Neural progenitor cell (in vitro differentiated cells): Measurements from ENCODE around the gene ENTPD5. TPM values are rescaled to one million over a fixed set of nuclear protein-coding genes. Genes with fewer than 3 reads are reported as not detected.
"Not testable (repeated sequence)": the region's sequence is repeated elsewhere in the genome, so short reads cannot be mapped to it uniquely, and the experiment has no call there.

ENCODE experiments used
- DNase-seq: peaks from one replicate; pipeline ENCODE4 v3.0.0-alpha.2; 2016; ENCODE audit warnings: low spot score
- H2AFZ ChIP-seq: fragments of 200-600 bp; sonication (generic); replicated peaks from 2 replicates; pipeline ENCODE4 v1.6.1; 2016; ENCODE audit warnings: antibody characterized with exemption
- H3F3A ChIP-seq: fragments of 200-600 bp; sonication (generic); 2 replicates; pipeline ENCODE4 v1.6.1; 2016; ENCODE audit warnings: antibody characterized with exemption, low read depth
- H3K27ac ChIP-seq: fragments of 200-600 bp; sonication (generic); 2 replicates; pipeline ENCODE4 v1.5.1; 2016; ENCODE audit warnings: mild to moderate bottlenecking
- H3K27me3 ChIP-seq: fragments of 200-600 bp; sonication (generic); 2 replicates; pipeline ENCODE4 v1.6.1; 2016; ENCODE audit warnings: mild to moderate bottlenecking, moderate library complexity
- H3K36me3 ChIP-seq: fragments of 200-600 bp; sonication (generic); 2 replicates; pipeline ENCODE4 v1.5.1; 2016
- H3K4me1 ChIP-seq: fragments of 200-600 bp; sonication (generic); 2 replicates; pipeline ENCODE4 v1.6.1; 2016; ENCODE audit warnings: mixed run types
- H3K4me2 ChIP-seq: fragments of 200-600 bp; sonication (generic); 2 replicates; pipeline ENCODE4 v1.6.1; 2016
- H3K4me3 ChIP-seq: fragments of 200-600 bp; sonication (generic); 2 replicates; pipeline ENCODE4 v1.5.1; 2016
- H3K79me2 ChIP-seq: fragments of 200-600 bp; sonication (generic); 2 replicates; pipeline ENCODE4 v1.6.1; 2016; ENCODE audit warnings: low read depth
- H3K9ac ChIP-seq: fragments of 200-600 bp; sonication (generic); 2 replicates; pipeline ENCODE4 v1.6.1; 2016
- H3K9me3 ChIP-seq: fragments of 200-600 bp; sonication (generic); 2 replicates; pipeline ENCODE4 v1.5.1; 2016; ENCODE audit warnings: low read depth
- H4K20me1 ChIP-seq: fragments of 200-600 bp; sonication (generic); 2 replicates; pipeline ENCODE4 v1.6.1; 2016; ENCODE audit warnings: low read depth
- H3K27ac Mint-ChIP-seq: 3 replicates; pipeline ENCODE4 v1.8.0; 2021; ENCODE audit warnings: mixed read lengths
- H3K27me3 Mint-ChIP-seq: 2 replicates; pipeline ENCODE4 v1.8.0; 2022; ENCODE audit warnings: low read depth, mild to moderate bottlenecking, inconsistent platforms, moderate library complexity, mixed read lengths; ENCODE audit not compliant: insufficient read depth
- H3K36me3 Mint-ChIP-seq: 3 replicates; pipeline ENCODE4 v1.8.0; 2021; ENCODE audit warnings: mixed read lengths
- H3K4me1 Mint-ChIP-seq: 3 replicates; pipeline ENCODE4 v1.8.0; 2021; ENCODE audit warnings: mixed read lengths
- H3K4me3 Mint-ChIP-seq: 3 replicates; pipeline ENCODE4 v1.8.0; 2021; ENCODE audit warnings: mild to moderate bottlenecking, moderate library complexity, mixed read lengths
- H3K9me3 Mint-ChIP-seq: 3 replicates; pipeline ENCODE4 v1.8.0; 2020; ENCODE audit warnings: mixed read lengths
- CTCF ChIP-seq: fragments of 200-600 bp; sonication (generic); IDR thresholded peaks from 2 replicates; pipeline ENCODE4 v1.5.1; 2017; ENCODE audit warnings: antibody characterized with exemption, mild to moderate bottlenecking
- EZH2 ChIP-seq: fragments of 200-600 bp; sonication (generic); IDR thresholded peaks from 2 replicates; pipeline ENCODE4 v1.6.1; 2017; ENCODE audit warnings: antibody characterized with exemption, mild to moderate bottlenecking, moderate library complexity
- EZH2phosphoT487 ChIP-seq: fragments of 200-600 bp; sonication (generic); IDR thresholded peaks from 2 replicates; pipeline ENCODE4 v1.6.1; 2017; ENCODE audit warnings: antibody characterized with exemption
- total RNA-seq: library from RNA; depleted of rRNA; stranded (reverse); fragments of >200 nt; gene quantifications from 2 replicates; pipeline ENCODE4 v1.2.3, GENCODE V29; 2015; ENCODE audit warnings: low replicate concordance

The ENTPD5 gene
- total RNA-seq, 1 donor from 2014 or later: 13.4 TPM

GRCh38 chr14:74008843-74009499 lies 10.1 kb downstream of the ENTPD5 start:
- H3K9ac ChIP-seq: no peak overlapping the region
- no peaks in the 10 kb centered on the region for H3K27me3 ChIP-seq
- H3K4me3 Mint-ChIP-seq: no peak overlapping the region
- no peaks in the 10 kb centered on the region for H4K20me1 ChIP-seq
- no peaks in the 10 kb centered on the region for H3K4me1 ChIP-seq
- no peaks in the 10 kb centered on the region for H3K9me3 ChIP-seq
- no peaks in the 10 kb centered on the region for H3K9me3 Mint-ChIP-seq
- TF ChIP-seq EZH2: no peak
- no peaks in the 10 kb centered on the region for H3K4me1 Mint-ChIP-seq
- H2AFZ ChIP-seq: no peak overlapping the region
- H3K36me3 Mint-ChIP-seq: peaks cover 6% of the 10 kb centered on the region
- H3K27me3 Mint-ChIP-seq: no peaks in the 10 kb centered on the region
- no peak overlapping the region for H3K27ac Mint-ChIP-seq
- no peaks in the 10 kb centered on the region for H3K79me2 ChIP-seq
- DNase-seq: no peak
- no peak overlapping the region for H3K4me3 ChIP-seq
- H3F3A ChIP-seq: no peaks in the 10 kb centered on the region
- no peak overlapping the region for H3K27ac ChIP-seq
- peaks cover 4% of the 10 kb centered on the region for H3K36me3 ChIP-seq
- no peak overlapping the region for H3K4me2 ChIP-seq

DNA sequence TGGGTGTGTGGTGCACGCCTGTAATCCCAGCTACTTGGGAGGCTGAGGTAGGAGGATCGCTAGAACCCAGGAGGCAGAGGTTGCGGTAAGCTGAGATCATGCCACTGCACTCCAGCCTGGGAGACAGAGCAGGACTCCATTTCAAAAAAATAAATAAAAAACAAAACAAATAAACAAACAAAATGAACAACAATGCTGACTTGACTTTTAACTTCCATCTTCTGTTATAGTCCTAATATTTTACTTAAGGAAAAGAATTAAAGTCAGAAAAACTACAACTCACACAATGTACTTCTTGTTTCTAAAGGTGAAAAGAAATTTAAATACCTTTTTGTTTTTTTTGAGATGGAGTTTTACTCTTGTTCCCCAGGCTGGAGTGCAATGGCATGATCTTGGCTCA lies 13.4 kb downstream of the ENTPD5 start:
- not testable (repeated sequence) for H3K4me1 Mint-ChIP-seq, H3K27me3 Mint-ChIP-seq, H3K27me3 ChIP-seq, DNase-seq, H3K9me3 Mint-ChIP-seq, H3K4me2 ChIP-seq, H3F3A ChIP-seq, H3K9me3 ChIP-seq, H3K9ac ChIP-seq, H3K27ac Mint-ChIP-seq, H3K4me1 ChIP-seq, H3K36me3 Mint-ChIP-seq, H3K36me3 ChIP-seq, H3K27ac ChIP-seq, H3K79me2 ChIP-seq, H3K4me3 ChIP-seq, H2AFZ ChIP-seq, H4K20me1 ChIP-seq, H3K4me3 Mint-ChIP-seq

DNA sequence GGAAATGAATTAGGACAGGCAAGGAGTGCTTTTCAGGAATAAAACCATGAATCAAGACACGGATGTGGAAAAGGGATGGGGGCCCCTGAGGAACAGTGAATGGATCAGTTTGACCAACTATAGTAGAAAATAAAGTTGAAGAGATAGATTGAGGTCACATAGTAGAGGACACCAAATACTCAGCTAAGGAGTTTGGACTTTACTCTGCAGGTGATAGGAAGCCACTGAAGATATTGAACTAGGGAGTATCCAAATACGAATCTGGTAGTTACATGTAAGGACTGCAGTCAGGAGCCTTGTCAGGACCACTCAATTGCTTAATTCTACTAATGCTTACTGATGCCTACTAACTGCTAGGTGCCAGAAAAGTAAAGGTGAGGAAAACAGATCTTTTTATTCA lies 20.4 kb downstream of the ENTPD5 start:
- H3K4me3 Mint-ChIP-seq: no peak overlapping the region

GRCh38 chr14:73997944-73998447 lies 21.1 kb downstream of the ENTPD5 start:
- no peak overlapping the region for H3K4me2 ChIP-seq
- no peak for TF ChIP-seq CTCF
- TF ChIP-seq EZH2: no peak
- TF ChIP-seq EZH2phosphoT487: no peak
- no peak overlapping the region for H3K27ac Mint-ChIP-seq

More for the DNA sequence above, 20.4 kb downstream of the ENTPD5 start:
- Histone ChIP-seq H3K4me1 (no peaks in the 10 kb centered on the region), H4K20me1 (no peaks in the 10 kb centered on the region), H3K9ac (no peak overlapping the region), H3K36me3 (no peaks in the 10 kb centered on the region), H3K27ac (no peak overlapping the region), H2AFZ (no peak overlapping the region), H3K9me3 (no peaks in the 10 kb centered on the region), H3K79me2 (no peaks in the 10 kb centered on the region), H3F3A (no peaks in the 10 kb centered on the region), H3K27me3 (no peaks in the 10 kb centered on the region), H3K4me3 (no peak overlapping the region), H3K4me2 (no peak overlapping the region)
- H3K27ac Mint-ChIP-seq: no peak overlapping the region
- H3K9me3 Mint-ChIP-seq: no peaks in the 10 kb centered on the region
- no peaks in the 10 kb centered on the region for H3K36me3 Mint-ChIP-seq
- H3K4me1 Mint-ChIP-seq: no peaks in the 10 kb centered on the region
- TF ChIP-seq EZH2 (no peak), CTCF (no peak), EZH2phosphoT487 (no peak)
- H3K27me3 Mint-ChIP-seq: no peaks in the 10 kb centered on the region
- DNase-seq: no peak

More at GRCh38 chr14:73997944-73998447, 21.1 kb downstream of the ENTPD5 start:
- Histone ChIP-seq H3K27ac (no peak overlapping the region), H3F3A (no peaks in the 10 kb centered on the region), H2AFZ (no peak overlapping the region), H3K9me3 (no peaks in the 10 kb centered on the region), H3K4me1 (no peaks in the 10 kb centered on the region), H3K79me2 (no peaks in the 10 kb centered on the region), H3K9ac (no peak overlapping the region), H3K4me3 (no peak overlapping the region), H3K27me3 (no peaks in the 10 kb centered on the region), H4K20me1 (no peaks in the 10 kb centered on the region), H3K36me3 (no peaks in the 10 kb centered on the region)
- Mint-ChIP-seq H3K27me3 (no peaks in the 10 kb centered on the region), H3K36me3 (no peaks in the 10 kb centered on the region), H3K4me1 (no peaks in the 10 kb centered on the region), H3K4me3 (no peak overlapping the region), H3K9me3 (no peaks in the 10 kb centered on the region)
- no peak for DNase-seq
